Smooth muscle cell (in vitro differentiated cells): ENCODE data around the gene NAPG. TPM values are rescaled to one million over a fixed set of nuclear protein-coding genes. Genes with fewer than 3 reads are reported as not detected.

Experiments
- DNase-seq: peaks from one replicate; lab custom pipeline; 2025; ENCODE audit not compliant: unreplicated experiment; lab: John Stamatoyannopoulos, UW
- H2AFZ ChIP-seq: fragments of 200-600 bp; sonication (generic); 2 replicates; pipeline ENCODE4 v1.6.0; 2016; ENCODE audit warnings: antibody characterized with exemption, low read depth, mild to moderate bottlenecking
- H3F3A ChIP-seq: fragments of 200-600 bp; sonication (generic); 2 replicates; pipeline ENCODE4 v1.6.0; 2017; ENCODE audit warnings: antibody characterized with exemption, low read depth
- H3K27ac ChIP-seq: fragments of 200-600 bp; sonication (generic); 2 replicates; pipeline ENCODE4 v1.5.1; 2016; ENCODE audit warnings: low read depth, mild to moderate bottlenecking
- H3K27me3 ChIP-seq: fragments of 200-600 bp; sonication (generic); 2 replicates; pipeline ENCODE4 v1.6.1; 2016; ENCODE audit warnings: low read depth, mild to moderate bottlenecking
- H3K36me3 ChIP-seq: fragments of 200-600 bp; sonication (generic); 2 replicates; pipeline ENCODE4 v1.5.1; 2016; ENCODE audit warnings: low read depth
- H3K4me1 ChIP-seq: fragments of 200-600 bp; sonication (generic); 2 replicates; pipeline ENCODE4 v1.5.1; 2016; ENCODE audit warnings: low read depth
- H3K4me2 ChIP-seq: fragments of 200-600 bp; sonication (generic); 2 replicates; pipeline ENCODE4 v1.6.0; 2016; ENCODE audit warnings: mild to moderate bottlenecking
- H3K4me3 ChIP-seq: fragments of 200-600 bp; sonication (generic); 2 replicates; pipeline ENCODE4 v1.5.1; 2016; ENCODE audit warnings: mild to moderate bottlenecking
- H3K79me2 ChIP-seq: fragments of 200-600 bp; sonication (generic); 2 replicates; pipeline ENCODE4 v1.6.0; 2016; ENCODE audit warnings: low read depth, mild to moderate bottlenecking
- H3K9ac ChIP-seq: fragments of 200-600 bp; sonication (generic); 2 replicates; pipeline ENCODE4 v1.6.0; 2016; ENCODE audit warnings: low read depth
- H3K9me3 ChIP-seq: fragments of 200-600 bp; sonication (generic); replicated peaks from 2 replicates; pipeline ENCODE4 v1.5.1; 2016; ENCODE audit warnings: low read depth
- H4K20me1 ChIP-seq: fragments of 200-600 bp; sonication (generic); 2 replicates; pipeline ENCODE4 v1.6.0; 2016; ENCODE audit warnings: low read depth
- CTCF ChIP-seq: fragments of 200-600 bp; sonication (generic); IDR thresholded peaks from 2 replicates; pipeline ENCODE4 v1.5.1; 2017; ENCODE audit warnings: borderline replicate concordance, mild to moderate bottlenecking, antibody characterized with exemption; ENCODE audit not compliant: insufficient read depth, poor library complexity, severe bottlenecking
- WGBS: methylation state at CpG from one replicate; pipeline ENCODE4 v1.1.7; 2016; ENCODE audit warnings: low lambda C conversion rate; 5-methylcytosine and 5-hydroxymethylcytosine counted together
- polyA plus RNA-seq: library from polyadenylated mRNA; unstranded; fragments of >200 nt; fragmentation: Nextera tagmentation; extraction: Ambion mirVana; gene quantifications from 2 replicates; pipeline ENCODE4 v1.2.1, GENCODE V29; 2016
- total RNA-seq: library from RNA; depleted of rRNA; stranded (reverse); fragments of >200 nt; gene quantifications from 2 replicates; pipeline ENCODE4 v1.2.3, GENCODE V29; 2014

NAPG gene
- 57.4 and 62.9 TPM in 2 replicates for total RNA-seq
- 30.2 and 33.7 TPM in 2 replicates for polyA plus RNA-seq

GRCh38 chr18:10525697-10526560 lies at the start of gene NAPG:
Gene NAPG (plus strand): TSS chr18:10526027. CDS start chr18:10526103, 76 bp downstream.
- DNase-seq = peak; percentile 62
- H4K20me1 ChIP-seq = peaks cover 47% of the 10 kb centered on the region
- no peaks in the 10 kb centered on the region for H3K27me3 ChIP-seq
- H3F3A ChIP-seq = peaks cover 7% of the 10 kb centered on the region
- no peaks in the 10 kb centered on the region for H3K36me3 ChIP-seq
- 1% methylated on average over 55 of the region's 68 CpGs for WGBS
- TF ChIP-seq CTCF = no peak
- H3K27ac ChIP-seq = peak within 1 kb of the TSS; percentile 74
- peak within 1 kb of the TSS; percentile 73 for H3K9ac ChIP-seq
- peak within 1 kb of the TSS; percentile 98 for H3K4me2 ChIP-seq
- H2AFZ ChIP-seq = peak within 1 kb of the TSS; percentile 75
- H3K4me1 ChIP-seq = no peaks in the 10 kb centered on the region
- no peaks in the 10 kb centered on the region for H3K9me3 ChIP-seq
- peak within 1 kb of the TSS; percentile 84 for H3K4me3 ChIP-seq
- peaks cover 51% of the 10 kb centered on the region for H3K79me2 ChIP-seq

GRCh38 chr18:10476338-10476791 lies 49.5 kb upstream of the NAPG start:
- no peak for DNase-seq
- peak overlapping the region; percentile 36 for H3K4me2 ChIP-seq

GRCh38 chr18:10477121-10477862 lies 48.5 kb upstream of the NAPG start:
- H4K20me1 ChIP-seq = no peaks in the 10 kb centered on the region
- H3K4me3 ChIP-seq = no peak overlapping the region
- H3K79me2 ChIP-seq = no peaks in the 10 kb centered on the region
- H3K27ac ChIP-seq = no peak overlapping the region
- WGBS = 80% methylated on average over 3 of the region's 3 CpGs
- H3F3A ChIP-seq = no peaks in the 10 kb centered on the region
- no peak overlapping the region for H3K9ac ChIP-seq
- H3K9me3 ChIP-seq = no peaks in the 10 kb centered on the region
- H3K27me3 ChIP-seq = no peaks in the 10 kb centered on the region
- no peak overlapping the region for H2AFZ ChIP-seq
- H3K4me2 ChIP-seq = no peak overlapping the region
- H3K4me1 ChIP-seq = no peaks in the 10 kb centered on the region
- DNase-seq = no peak
- no peaks in the 10 kb centered on the region for H3K36me3 ChIP-seq
- TF ChIP-seq CTCF = no peak

More at GRCh38 chr18:10476338-10476791, 49.5 kb upstream of the NAPG start:
- TF ChIP-seq CTCF = no peak
- H3K9me3 ChIP-seq = no peaks in the 10 kb centered on the region
- no peaks in the 10 kb centered on the region for H3K27me3 ChIP-seq
- no peak overlapping the region for H3K27ac ChIP-seq
- no peak overlapping the region for H2AFZ ChIP-seq
- H3K79me2 ChIP-seq = no peaks in the 10 kb centered on the region
- 39% methylated on average over 9 of the region's 9 CpGs for WGBS
- H4K20me1 ChIP-seq = no peaks in the 10 kb centered on the region
- no peaks in the 10 kb centered on the region for H3K36me3 ChIP-seq
- no peaks in the 10 kb centered on the region for H3F3A ChIP-seq
- H3K9ac ChIP-seq = no peak overlapping the region
- no peak overlapping the region for H3K4me3 ChIP-seq
- no peaks in the 10 kb centered on the region for H3K4me1 ChIP-seq
